ENCODE results near the gene SEMA3E. TPM values are rescaled to one million over a fixed set of nuclear protein-coding genes. Genes with fewer than 3 reads are reported as not detected.

The SEMA3E gene
- total RNA-seq, 1 donor from 2014 or later = 4.6 TPM

DNA sequence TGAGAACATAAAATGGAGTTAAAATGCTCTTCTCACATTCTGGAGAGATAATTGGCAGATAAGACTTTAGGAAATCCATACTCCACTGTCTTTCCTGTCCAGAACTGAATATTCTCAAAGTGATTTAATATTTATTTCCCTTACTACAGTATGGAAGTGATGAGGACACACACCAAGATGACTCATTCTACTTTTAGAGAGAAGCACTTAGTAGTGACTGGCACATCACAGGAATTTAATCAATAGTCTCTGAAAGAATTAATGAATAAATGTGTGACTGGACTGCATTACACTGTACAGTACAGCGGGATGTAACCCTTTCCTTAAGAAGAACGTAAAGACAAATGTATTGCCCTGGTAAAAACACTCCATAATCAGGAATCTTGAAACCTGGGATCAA is 116.7 kb downstream of the SEMA3E start:
- H3K4me3 ChIP-seq (ENCODE audit: insufficient read depth, low read depth, low read length) = no peak overlapping the region
- H3K4me1 Mint-ChIP-seq (ENCODE audit: low read depth, unreplicated experiment) = peaks cover 11% of the 10 kb centered on the region
- no peak overlapping the region for H3K4me2 ChIP-seq (ENCODE audit: low read length)
- H3K27me3 ChIP-seq (ENCODE audit: insufficient read depth, low read length) = no peaks in the 10 kb centered on the region
- no peaks in the 10 kb centered on the region for H3K27me3 Mint-ChIP-seq (ENCODE audit: low read depth, unreplicated experiment)
- no peaks in the 10 kb centered on the region for H4K20me1 ChIP-seq (ENCODE audit: insufficient read depth, low read length)
- H3K4me1 ChIP-seq (ENCODE audit: insufficient read depth, low read length) = no peaks in the 10 kb centered on the region
- H3K36me3 ChIP-seq (ENCODE audit: insufficient read depth, low read length) = no peaks in the 10 kb centered on the region
- H2AFZ ChIP-seq (ENCODE audit: low read depth, low read length) = no peak overlapping the region
- H3K27ac ChIP-seq (ENCODE audit: low read depth, low read length) = no peak overlapping the region
- no peak for FAIRE-seq
- H3K27ac Mint-ChIP-seq (ENCODE audit: unreplicated experiment) = no peak overlapping the region
- H3K9ac ChIP-seq (ENCODE audit: low read length) = no peak overlapping the region
- no peak overlapping the region for H3K4me3 Mint-ChIP-seq (ENCODE audit: unreplicated experiment)
- no peak for TF ChIP-seq EZH2 (IDR thresholded peaks at IDR 0.05; ENCODE audit: insufficient read depth, low read length)
- TF ChIP-seq, protein P1, sequence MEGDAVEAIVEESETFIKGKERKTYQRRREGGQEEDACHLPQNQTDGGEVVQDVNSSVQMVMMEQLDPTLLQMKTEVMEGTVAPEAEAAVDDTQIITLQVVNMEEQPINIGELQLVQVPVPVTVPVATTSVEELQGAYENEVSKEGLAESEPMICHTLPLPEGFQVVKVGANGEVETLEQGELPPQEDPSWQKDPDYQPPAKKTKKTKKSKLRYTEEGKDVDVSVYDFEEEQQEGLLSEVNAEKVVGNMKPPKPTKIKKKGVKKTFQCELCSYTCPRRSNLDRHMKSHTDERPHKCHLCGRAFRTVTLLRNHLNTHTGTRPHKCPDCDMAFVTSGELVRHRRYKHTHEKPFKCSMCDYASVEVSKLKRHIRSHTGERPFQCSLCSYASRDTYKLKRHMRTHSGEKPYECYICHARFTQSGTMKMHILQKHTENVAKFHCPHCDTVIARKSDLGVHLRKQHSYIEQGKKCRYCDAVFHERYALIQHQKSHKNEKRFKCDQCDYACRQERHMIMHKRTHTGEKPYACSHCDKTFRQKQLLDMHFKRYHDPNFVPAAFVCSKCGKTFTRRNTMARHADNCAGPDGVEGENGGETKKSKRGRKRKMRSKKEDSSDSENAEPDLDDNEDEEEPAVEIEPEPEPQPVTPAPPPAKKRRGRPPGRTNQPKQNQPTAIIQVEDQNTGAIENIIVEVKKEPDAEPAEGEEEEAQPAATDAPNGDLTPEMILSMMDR (IDR thresholded peaks at IDR 0.05; ENCODE audit: insufficient read depth, low read depth, low read length) = no peak
- no peaks in the 10 kb centered on the region for H3K36me3 Mint-ChIP-seq (ENCODE audit: low read depth, unreplicated experiment)
- no peaks in the 10 kb centered on the region for H3K9me3 ChIP-seq (ENCODE audit: insufficient read depth, low read depth, low read length)
- peak; percentile 53 for DNase-seq (ENCODE audit: low read depth)
- H3K79me2 ChIP-seq (ENCODE audit: insufficient read depth, low read length) = no peaks in the 10 kb centered on the region
- no peaks in the 10 kb centered on the region for H3K9me3 Mint-ChIP-seq (ENCODE audit: unreplicated experiment)

DNA sequence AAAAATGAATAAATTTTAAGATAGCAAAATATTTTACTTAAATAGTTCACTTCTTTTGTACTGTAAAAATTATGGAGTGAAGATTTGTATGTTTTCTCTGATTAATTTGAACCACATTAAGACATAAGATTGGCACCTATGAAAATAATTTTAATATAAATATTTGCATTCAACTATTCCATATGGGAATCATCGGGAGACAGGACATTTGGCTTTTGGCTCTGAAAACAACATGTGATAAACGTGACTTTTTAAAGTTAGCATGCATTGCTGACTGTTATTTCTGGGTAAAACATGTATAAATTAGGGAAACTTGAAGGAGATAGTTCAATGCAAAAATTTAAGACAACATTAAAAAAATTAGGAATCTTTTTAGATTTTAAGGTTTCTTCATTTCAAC is 117.2 kb downstream of the SEMA3E start:
- Histone ChIP-seq H3K36me3 (ENCODE audit: insufficient read depth, low read length) (no peaks in the 10 kb centered on the region), H3K9me3 (ENCODE audit: insufficient read depth, low read depth, low read length) (no peaks in the 10 kb centered on the region), H3K4me3 (ENCODE audit: insufficient read depth, low read depth, low read length) (no peak overlapping the region), H4K20me1 (ENCODE audit: insufficient read depth, low read length) (no peaks in the 10 kb centered on the region), H3K79me2 (ENCODE audit: insufficient read depth, low read length) (no peaks in the 10 kb centered on the region), H3K27ac (ENCODE audit: low read depth, low read length) (no peak overlapping the region), H3K27me3 (ENCODE audit: insufficient read depth, low read length) (no peaks in the 10 kb centered on the region), H3K4me2 (ENCODE audit: low read length) (no peak overlapping the region), H2AFZ (ENCODE audit: low read depth, low read length) (no peak overlapping the region), H3K9ac (ENCODE audit: low read length) (no peak overlapping the region), H3K4me1 (ENCODE audit: insufficient read depth, low read length) (no peaks in the 10 kb centered on the region)
- FAIRE-seq (no peak), DNase-seq (ENCODE audit: low read depth) (no peak)
- Mint-ChIP-seq H3K9me3 (ENCODE audit: unreplicated experiment) (no peaks in the 10 kb centered on the region), H3K27ac (ENCODE audit: unreplicated experiment) (no peak overlapping the region), H3K27me3 (ENCODE audit: low read depth, unreplicated experiment) (no peaks in the 10 kb centered on the region), H3K4me1 (ENCODE audit: low read depth, unreplicated experiment) (peaks cover 11% of the 10 kb centered on the region), H3K4me3 (ENCODE audit: unreplicated experiment) (no peak overlapping the region), H3K36me3 (ENCODE audit: low read depth, unreplicated experiment) (no peaks in the 10 kb centered on the region)
- TF ChIP-seq EZH2 (IDR thresholded peaks at IDR 0.05; ENCODE audit: insufficient read depth, low read length) = no peak
- TF ChIP-seq, protein P1 (IDR thresholded peaks at IDR 0.05; ENCODE audit: insufficient read depth, low read depth, low read length) = no peak

DNA sequence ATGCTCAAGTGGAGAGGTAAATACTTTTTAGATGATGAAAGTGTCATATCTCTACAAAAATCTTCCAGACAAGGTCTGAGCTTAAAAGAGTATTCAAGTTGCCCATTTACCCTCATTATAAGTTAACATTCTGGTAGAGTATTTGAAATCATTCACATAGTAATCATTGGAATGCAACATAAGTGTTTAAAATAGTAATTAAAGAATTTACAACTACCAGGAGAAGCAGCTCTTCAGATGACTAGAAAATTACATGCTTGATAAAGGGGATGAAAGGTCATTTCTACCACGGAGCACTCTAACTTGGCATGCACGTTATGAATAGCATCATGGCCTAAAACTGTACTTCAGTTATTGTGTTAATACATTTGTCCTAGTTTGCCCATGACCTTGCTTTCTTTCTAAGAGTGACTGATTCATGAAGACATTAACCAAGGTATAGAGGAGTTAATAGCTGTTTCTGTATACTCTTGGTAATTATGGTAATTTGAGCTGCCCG is 120.0 kb downstream of the SEMA3E start:
- no peaks in the 10 kb centered on the region for H3K27me3 Mint-ChIP-seq (ENCODE audit: low read depth, unreplicated experiment)
- Histone ChIP-seq H2AFZ (ENCODE audit: low read depth, low read length) (no peak overlapping the region), H4K20me1 (ENCODE audit: insufficient read depth, low read length) (no peaks in the 10 kb centered on the region), H3K4me1 (ENCODE audit: insufficient read depth, low read length) (no peaks in the 10 kb centered on the region), H3K4me3 (ENCODE audit: insufficient read depth, low read depth, low read length) (no peak overlapping the region), H3K36me3 (ENCODE audit: insufficient read depth, low read length) (no peaks in the 10 kb centered on the region), H3K9me3 (ENCODE audit: insufficient read depth, low read depth, low read length) (no peaks in the 10 kb centered on the region), H3K9ac (ENCODE audit: low read length) (no peak overlapping the region), H3K27me3 (ENCODE audit: insufficient read depth, low read length) (no peaks in the 10 kb centered on the region), H3K27ac (ENCODE audit: low read depth, low read length) (no peak overlapping the region), H3K4me2 (ENCODE audit: low read length) (no peak overlapping the region), H3K79me2 (ENCODE audit: insufficient read depth, low read length) (no peaks in the 10 kb centered on the region)
- TF ChIP-seq, protein P1 (IDR thresholded peaks at IDR 0.05; ENCODE audit: insufficient read depth, low read depth, low read length) = no peak
- no peak for TF ChIP-seq EZH2 (IDR thresholded peaks at IDR 0.05; ENCODE audit: insufficient read depth, low read length)
- H3K27ac Mint-ChIP-seq (ENCODE audit: unreplicated experiment) = no peak overlapping the region
- FAIRE-seq = no peak
- H3K4me1 Mint-ChIP-seq (ENCODE audit: low read depth, unreplicated experiment) = peaks cover 23% of the 10 kb centered on the region
- H3K36me3 Mint-ChIP-seq (ENCODE audit: low read depth, unreplicated experiment) = no peaks in the 10 kb centered on the region
- no peak for DNase-seq (ENCODE audit: low read depth)
- no peak overlapping the region for H3K4me3 Mint-ChIP-seq (ENCODE audit: unreplicated experiment)
- no peaks in the 10 kb centered on the region for H3K9me3 Mint-ChIP-seq (ENCODE audit: unreplicated experiment)

Data from astrocyte (in vitro differentiated cells and primary cell).